ENCODE measurements around the gene MACROH2A1. TPM values are rescaled to one million over a fixed set of nuclear protein-coding genes. Genes with fewer than 3 reads are reported as not detected.
A peak's percentile ranks its signal among the peaks of the same experiment; 100 is the strongest.

The MACROH2A1 gene
- total and polyA plus RNA-seq, 2 experiments from 2014 or later = 115 to 125 TPM

- Histone ChIP-seq H3K27me3 (replicated peaks; ENCODE audit: insufficient read depth) (no peaks in the 10 kb centered on the region), H3K9ac (no peak overlapping the region), H3F3A (ENCODE audit: insufficient read depth) (peaks cover 37% of the 10 kb centered on the region), H3K9me2 (ENCODE audit: insufficient read depth) (no peaks in the 10 kb centered on the region), H3K9me3 (ENCODE audit: low read depth) (no peaks in the 10 kb centered on the region), H4K20me1 (ENCODE audit: insufficient read depth) (no peaks in the 10 kb centered on the region; the same call in 1 of the 2 replicates), H3K4me3 (no peak overlapping the region), H3K4me2 (ENCODE audit: unreplicated experiment) (no peak overlapping the region), H3K27ac (no peak overlapping the region), H2AFZ (no peak overlapping the region), H3K4me1 (ENCODE audit: insufficient read depth) (peaks cover 36% of the 10 kb centered on the region), H3K79me2 (ENCODE audit: insufficient read depth) (peaks cover 51% of the 10 kb centered on the region), H3K36me3 (ENCODE audit: low read depth) (peaks cover 17% of the 10 kb centered on the region)
- in situ Hi-C loops (cut with MboI) = loop anchor here (25.0 kb wide), 1 partner anchor 438 kb away; the partner anchor contains the start of gene PCBD2
- TF ChIP-seq EZH2phosphoT487 (IDR thresholded peaks at IDR 0.05; ENCODE audit: insufficient read depth, low read depth) (no peak), EZH2 (IDR thresholded peaks at IDR 0.05; ENCODE audit: insufficient read depth, poor library complexity, severe bottlenecking) (no peak)
- no peak for DNase-seq
These were observed 49.1 kb downstream of the MACROH2A1 start for GRCh38 chr5:135349886-135350285.

GRCh38 chr5:135349451-135349850 lies 49.6 kb downstream of the MACROH2A1 start:
- peaks cover 17% of the 10 kb centered on the region for H3K36me3 ChIP-seq (ENCODE audit: low read depth)
- peaks cover 51% of the 10 kb centered on the region for H3K79me2 ChIP-seq (ENCODE audit: insufficient read depth)
- H3K27me3 ChIP-seq (replicated peaks; ENCODE audit: insufficient read depth) = no peaks in the 10 kb centered on the region
- TF ChIP-seq EZH2 (IDR thresholded peaks at IDR 0.05; ENCODE audit: insufficient read depth, poor library complexity, severe bottlenecking) = no peak
- TF ChIP-seq EZH2phosphoT487 (IDR thresholded peaks at IDR 0.05; ENCODE audit: insufficient read depth, low read depth) = no peak
- no peaks in the 10 kb centered on the region for H3K9me3 ChIP-seq (ENCODE audit: low read depth)
- peaks cover 36% of the 10 kb centered on the region for H3K4me1 ChIP-seq (ENCODE audit: insufficient read depth)
- H3K9ac ChIP-seq = no peak overlapping the region
- in situ Hi-C loops (cut with MboI) = loop anchor here (25.0 kb wide), 1 partner anchor 437 kb away; the partner anchor contains the start of gene PCBD2
- H3K4me3 ChIP-seq = no peak overlapping the region
- H3K4me2 ChIP-seq (ENCODE audit: unreplicated experiment) = no peak overlapping the region
- H2AFZ ChIP-seq = no peak overlapping the region
- no peaks in the 10 kb centered on the region for H3K9me2 ChIP-seq (ENCODE audit: insufficient read depth)
- H3F3A ChIP-seq (ENCODE audit: insufficient read depth) = peaks cover 37% of the 10 kb centered on the region
- DNase-seq = no peak
- WGBS, 2 experiments (ENCODE audit: low coverage in 1 of 2, low lambda C conversion rate in 2 of 2, missing lambda C conversion rate in 2 of 2) = 52 to 65% methylated on average over 1 of the region's 1 CpG
- H4K20me1 ChIP-seq (ENCODE audit: insufficient read depth) = no peaks in the 10 kb centered on the region; the same call in 1 of the 2 replicates
- H3K27ac ChIP-seq = no peak overlapping the region

- Histone ChIP-seq H3K4me1 (ENCODE audit: insufficient read depth) (peaks cover 39% of the 10 kb centered on the region), H3K4me2 (ENCODE audit: unreplicated experiment) (no peak overlapping the region), H2AFZ (no peak overlapping the region), H3K27ac (no peak overlapping the region), H3K36me3 (ENCODE audit: low read depth) (peaks cover 17% of the 10 kb centered on the region), H3K4me3 (no peak overlapping the region), H3K9me2 (ENCODE audit: insufficient read depth) (no peaks in the 10 kb centered on the region), H3K79me2 (ENCODE audit: insufficient read depth) (peaks cover 51% of the 10 kb centered on the region), H4K20me1 (ENCODE audit: insufficient read depth) (no peaks in the 10 kb centered on the region; the same call in 1 of the 2 replicates), H3K9me3 (ENCODE audit: low read depth) (no peaks in the 10 kb centered on the region), H3F3A (ENCODE audit: insufficient read depth) (peaks cover 34% of the 10 kb centered on the region), H3K27me3 (replicated peaks; ENCODE audit: insufficient read depth) (no peaks in the 10 kb centered on the region), H3K9ac (no peak overlapping the region)
- in situ Hi-C loops (cut with MboI) = loop anchor here (25.0 kb wide), 1 partner anchor 437 kb away; the partner anchor contains the start of gene PCBD2
- DNase-seq = peak; percentile 39
- 57 to 77% methylated on average over 1 of the region's 1 CpG for WGBS, 2 experiments (ENCODE audit: low coverage in 1 of 2, low lambda C conversion rate in 2 of 2, missing lambda C conversion rate in 2 of 2)
- TF ChIP-seq EZH2phosphoT487 (IDR thresholded peaks at IDR 0.05; ENCODE audit: insufficient read depth, low read depth) (no peak), EZH2 (IDR thresholded peaks at IDR 0.05; ENCODE audit: insufficient read depth, poor library complexity, severe bottlenecking) (no peak)
These were observed 50.1 kb downstream of the MACROH2A1 start for GRCh38 chr5:135348918-135349317.

- Histone ChIP-seq H3F3A (ENCODE audit: insufficient read depth) (peaks cover 19% of the 10 kb centered on the region), H3K27ac (no peak overlapping the region), H3K4me1 (ENCODE audit: insufficient read depth) (peaks cover 32% of the 10 kb centered on the region), H2AFZ (no peak overlapping the region), H4K20me1 (ENCODE audit: insufficient read depth) (no peaks in the 10 kb centered on the region), H3K4me2 (ENCODE audit: unreplicated experiment) (no peak overlapping the region), H3K79me2 (ENCODE audit: insufficient read depth) (peaks cover 42% of the 10 kb centered on the region), H3K9ac (no peak overlapping the region), H3K9me2 (ENCODE audit: insufficient read depth) (no peaks in the 10 kb centered on the region), H3K36me3 (ENCODE audit: low read depth) (peaks cover 24% of the 10 kb centered on the region), H3K4me3 (no peak overlapping the region), H3K27me3 (replicated peaks; ENCODE audit: insufficient read depth) (no peaks in the 10 kb centered on the region), H3K9me3 (ENCODE audit: low read depth) (no peaks in the 10 kb centered on the region)
- TF ChIP-seq EZH2phosphoT487 (IDR thresholded peaks at IDR 0.05; ENCODE audit: insufficient read depth, low read depth) (no peak), EZH2 (IDR thresholded peaks at IDR 0.05; ENCODE audit: insufficient read depth, poor library complexity, severe bottlenecking) (no peak)
- in situ Hi-C loops (cut with MboI) = loop anchor here (25.0 kb wide), 1 partner anchor 435 kb away; the partner anchor contains the start of gene PCBD2
- no peak for DNase-seq
- WGBS, 2 experiments (ENCODE audit: low coverage in 1 of 2, low lambda C conversion rate in 2 of 2, missing lambda C conversion rate in 2 of 2) = 94 to 95% methylated on average over 4 of the region's 4 CpGs
These were observed 51.6 kb downstream of the MACROH2A1 start for GRCh38 chr5:135347392-135347791.
